ENCODE data around the gene NAGS.
"Not testable (repeated sequence)": the region's sequence is repeated elsewhere in the genome, so short reads cannot be mapped to it uniquely, and the experiment has no call there.

The NAGS gene

GRCh38 chr17:44043272-44043696 is 38.9 kb downstream of the NAGS start:
- no peak for DNase-seq (ENCODE audit: low read depth)

GRCh38 chr17:44044071-44044470 is 39.6 kb downstream of the NAGS start:
- no peak for DNase-seq (ENCODE audit: low read depth)

- DNase-seq (ENCODE audit: low read depth): no peak
Measured at GRCh38 chr17:44045486-44045885, 41.1 kb downstream of the NAGS start.

- DNase-seq (ENCODE audit: low read depth): not testable (repeated sequence)
Measured at GRCh38 chr17:44046893-44047292, 42.5 kb downstream of the NAGS start.

- DNase-seq (ENCODE audit: low read depth): no peak
Measured at GRCh38 chr17:44049294-44050060, 45.1 kb downstream of the NAGS start.

- no peak for DNase-seq (ENCODE audit: low read depth)
Measured at GRCh38 chr17:44053125-44053872, 48.9 kb downstream of the NAGS start.

Data from activated gamma-delta T cell treated with anti-CD3 and anti-CD28 coated beads, Interleukin-2, amount 50 U/mL, for 16 hours (primary cell).